GM12873 (cell line): ENCODE data around the gene KCTD11.

ENCODE experiments used
- CTCF ChIP-seq: IDR thresholded peaks from 2 replicates; pipeline ENCODE4 v1.5.1; 2012; ENCODE audit warnings: low read depth, mild to moderate bottlenecking, moderate library complexity, low read length, control low read depth; ENCODE audit not compliant: insufficient read depth; ENCODE audit errors: missing control alignments

Gene KCTD11

DNA sequence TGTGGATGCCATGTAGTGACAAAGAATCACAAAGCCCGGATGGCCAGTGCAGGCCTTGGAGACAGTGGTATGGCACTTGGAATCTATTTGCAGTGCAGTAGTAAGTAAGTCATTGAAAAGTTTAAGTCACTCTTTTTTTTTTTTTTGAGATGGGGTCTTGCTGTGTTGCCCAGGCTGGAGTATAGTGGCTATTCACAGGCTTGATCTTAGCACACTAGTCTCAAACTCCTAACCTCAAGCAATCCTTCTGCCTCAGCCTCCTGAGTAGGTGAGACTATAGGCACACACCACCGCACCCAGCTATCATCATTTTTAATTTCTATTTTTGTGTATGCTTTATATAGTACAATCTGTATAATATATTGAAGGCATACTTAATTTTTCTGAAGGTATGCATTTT, 46.6 kb downstream of the KCTD11 start:
- TF ChIP-seq CTCF, result no peak

GRCh38 chr17:7403043-7403726, 51.2 kb downstream of the KCTD11 start:
- no peak for TF ChIP-seq CTCF

DNA sequence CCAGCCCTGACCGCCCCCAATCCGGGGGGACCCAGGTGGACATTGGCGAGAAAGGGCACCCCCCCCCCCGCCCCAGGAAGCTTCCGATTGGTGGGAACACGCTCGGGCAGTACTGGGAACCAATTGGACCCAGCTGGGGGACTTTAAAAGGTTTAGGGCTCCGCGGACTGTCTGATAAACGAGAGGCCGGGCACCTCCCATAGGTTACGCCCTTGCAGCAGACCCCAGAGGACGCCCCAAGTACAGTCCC, 51.7 kb downstream of the KCTD11 start:
- no peak for TF ChIP-seq CTCF

DNA sequence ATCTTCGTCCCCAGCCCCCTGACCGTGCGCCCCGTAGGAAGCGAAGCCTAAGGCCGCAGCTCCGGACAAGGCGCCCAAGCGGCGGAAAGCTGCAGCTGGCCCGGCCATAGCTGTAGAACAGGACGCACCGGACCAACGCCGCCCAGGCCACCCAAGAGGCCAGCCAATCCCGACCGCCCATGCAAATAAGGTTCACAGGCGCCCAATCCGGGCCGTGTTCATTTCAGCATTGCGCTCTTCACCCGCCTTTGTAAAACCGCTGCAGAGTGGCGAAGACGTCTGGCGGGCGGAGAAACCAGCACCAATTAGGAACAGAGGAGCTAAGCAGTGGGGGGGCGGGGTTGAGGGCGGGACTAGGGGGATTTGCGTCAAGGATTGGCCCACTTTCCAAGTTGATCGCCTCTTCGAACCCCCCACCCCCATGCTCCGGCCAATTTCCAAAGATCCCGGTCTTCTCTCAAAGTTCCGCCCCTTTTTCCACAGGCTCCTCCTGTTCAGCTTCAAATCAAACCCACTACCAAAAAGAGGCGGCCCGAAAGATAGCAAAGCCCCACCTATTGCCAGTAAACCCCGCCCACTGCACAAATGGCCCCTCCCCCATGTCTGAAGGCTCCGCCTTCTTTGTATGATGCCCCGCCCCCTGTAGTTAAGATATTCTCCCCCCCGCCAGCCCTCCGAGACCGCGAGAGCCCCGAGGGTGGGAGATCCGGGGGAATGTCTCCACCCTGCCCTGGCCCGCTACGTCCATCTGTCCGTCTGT, 52.2 kb downstream of the KCTD11 start, which contains the start of gene TMEM256:
Gene TMEM256 (minus strand): TSS at position 121 of the 760 bp plus-strand sequence. CDS start 13 bp downstream, at position 108.
- no peak for TF ChIP-seq CTCF
